GM12892 (cell line): Measurements from ENCODE around the gene CTXN1.

Experiments used
- POLR2A ChIP-seq: IDR thresholded peaks from 2 replicates; pipeline ENCODE4 v1.6.1; 2011; ENCODE audit warnings: low read depth, low read length, control low read depth
- TAF1 ChIP-seq: IDR thresholded peaks from 2 replicates; pipeline ENCODE4 v1.6.1; 2011; ENCODE audit warnings: low read depth, mild to moderate bottlenecking, control low read depth, low read length, borderline replicate concordance

DNA sequence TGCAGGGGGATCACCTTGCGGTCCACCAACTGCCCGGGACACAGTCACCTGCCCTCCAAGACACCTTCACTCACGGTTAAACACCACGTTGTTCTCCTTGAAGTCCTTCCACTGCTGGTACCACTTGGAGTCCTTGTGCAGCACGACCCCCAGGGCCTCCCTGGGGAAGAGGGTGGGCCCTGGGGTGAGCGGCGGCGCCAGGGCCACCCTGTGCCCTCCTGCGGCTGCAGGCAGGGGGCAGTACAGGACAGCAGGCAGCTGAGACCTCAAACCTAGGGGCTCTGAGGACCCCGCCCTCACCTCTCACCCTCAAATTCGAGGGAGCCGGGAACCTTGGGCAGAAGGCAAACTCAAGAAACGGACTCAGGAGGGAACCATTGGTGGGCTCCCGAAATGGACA lies 7.5 kb upstream of the CTXN1 start:
- no peak for TF ChIP-seq TAF1
- TF ChIP-seq POLR2A, result no peak
